HG02623 (cell line): Measurements from ENCODE around the gene SAA2.
"Not testable (repeated sequence)": the region's sequence is repeated elsewhere in the genome, so short reads cannot be mapped to it uniquely, and the experiment has no call there.

Experiments
- ATAC-seq: cut with Tn5 transposase; IDR thresholded peaks from one replicate; pipeline ENCODE4 v1.9.1; 2021; ENCODE audit warnings: moderate library complexity; ENCODE audit not compliant: unreplicated experiment

Gene SAA2

GRCh38 chr11:18203723-18204122 is 44.7 kb downstream of the SAA2 start:
- ATAC-seq, result no peak

- ATAC-seq, result not testable (repeated sequence)
These were observed 50.7 kb downstream of the SAA2 start for GRCh38 chr11:18197738-18198137.

- ATAC-seq, result no peak
These were observed 51.9 kb downstream of the SAA2 start for GRCh38 chr11:18196532-18196931.
